ENCODE results near the gene RAB24. TPM values are rescaled to one million over a fixed set of nuclear protein-coding genes. Genes with fewer than 3 reads are reported as not detected.

The RAB24 gene
- 30.1 and 33.1 TPM in 2 replicates for total RNA-seq

DNA sequence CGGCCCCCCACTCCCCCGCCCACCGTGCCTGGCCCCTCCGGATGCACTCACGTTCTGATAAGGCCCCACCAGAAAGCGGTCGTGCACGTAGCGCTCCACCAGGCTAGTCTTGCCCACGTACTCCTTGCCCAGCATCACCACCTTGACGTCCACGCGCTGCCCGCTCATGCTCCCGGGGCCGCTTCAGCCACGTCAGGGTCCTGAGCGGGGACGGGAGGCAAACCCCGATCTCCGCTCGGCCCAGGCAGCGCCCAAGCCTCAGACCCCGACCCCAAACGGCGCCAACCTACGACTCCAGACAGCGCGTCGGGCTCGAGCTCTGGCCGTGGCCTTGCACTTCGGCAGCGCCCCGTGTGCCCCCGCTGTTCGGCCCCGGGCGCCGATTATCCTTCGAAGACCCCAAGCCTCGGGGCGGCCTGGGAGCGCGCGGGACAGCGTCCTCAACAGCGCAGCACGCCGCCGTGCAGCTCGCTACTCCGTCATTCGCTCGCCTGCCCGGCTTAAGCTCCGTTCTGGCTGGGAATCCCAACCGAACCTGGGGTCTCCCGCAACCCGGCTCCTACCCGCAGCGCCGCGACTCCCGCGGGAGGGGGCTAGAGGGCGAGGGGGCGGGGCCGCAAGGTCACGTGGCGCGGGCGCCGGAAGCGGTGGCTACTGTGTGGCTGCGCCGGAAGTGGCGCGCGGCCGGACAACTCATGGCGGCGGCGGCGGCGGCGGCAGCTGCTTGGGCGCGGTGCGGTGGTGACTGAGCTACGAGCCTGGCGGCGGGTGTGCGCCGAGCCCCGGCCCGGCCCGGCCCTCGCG lies at the start of gene RAB24, which contains the start of gene PRELID1:
Gene RAB24, minus strand, starts transcription at position 599 of the 804 bp plus-strand sequence. Its CDS starts 431 bp downstream, at position 168.
Gene PRELID1, plus strand, starts transcription at position 679 of the 804 bp plus-strand sequence. CDS start 187 bp downstream, outside the sequence.

DNA sequence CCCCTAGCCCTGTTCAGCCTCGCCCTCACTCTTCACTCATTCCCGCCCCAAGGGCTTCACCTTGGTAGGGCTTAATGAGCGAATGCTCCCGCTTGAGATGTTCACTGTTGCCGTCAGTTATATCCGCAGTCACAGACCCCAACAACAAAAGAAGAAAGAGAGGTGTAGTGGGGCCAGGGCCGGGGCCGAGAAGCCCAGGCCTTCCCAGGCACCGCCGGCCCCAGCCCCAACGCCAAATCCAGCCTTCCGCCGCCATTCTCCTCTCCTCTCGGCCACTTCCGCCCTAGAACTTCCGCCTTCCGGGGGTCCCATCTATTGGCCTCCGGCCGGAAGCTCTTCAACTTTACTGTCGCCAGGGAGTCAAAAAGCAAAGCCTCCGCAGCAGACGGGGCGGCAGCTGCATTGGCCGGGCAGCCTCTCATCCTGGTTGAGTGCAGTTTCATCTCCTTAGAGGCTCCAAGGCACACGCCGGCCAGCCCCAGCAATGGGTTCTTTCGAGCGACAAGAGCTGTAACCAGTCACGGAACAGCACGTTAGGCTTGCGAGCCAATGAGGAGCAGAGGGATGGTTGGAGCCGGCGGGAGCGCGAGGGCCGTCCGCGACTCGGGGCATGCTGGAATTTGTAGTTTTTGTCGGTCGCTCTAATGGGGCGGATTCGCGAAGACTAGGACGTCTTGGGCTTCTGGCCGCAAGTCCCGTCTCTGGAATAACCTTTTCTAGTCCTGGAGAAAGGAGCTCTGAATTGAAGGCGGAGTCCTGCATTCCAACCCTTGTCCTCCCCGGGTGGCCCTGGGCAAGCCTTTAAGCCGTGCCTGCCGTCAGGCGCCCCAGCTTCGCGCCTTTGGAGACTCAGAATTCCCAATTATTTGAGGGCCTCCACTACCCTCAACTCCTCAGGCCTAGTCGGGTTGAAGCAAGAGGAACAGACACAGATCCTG lies 48.1 kb upstream of the RAB24 start, which contains the start of gene LMAN2:
Gene LMAN2, minus strand, starts transcription at position 277 of the 938 bp plus-strand sequence. Its CDS starts 21 bp downstream, at position 256.

DNA sequence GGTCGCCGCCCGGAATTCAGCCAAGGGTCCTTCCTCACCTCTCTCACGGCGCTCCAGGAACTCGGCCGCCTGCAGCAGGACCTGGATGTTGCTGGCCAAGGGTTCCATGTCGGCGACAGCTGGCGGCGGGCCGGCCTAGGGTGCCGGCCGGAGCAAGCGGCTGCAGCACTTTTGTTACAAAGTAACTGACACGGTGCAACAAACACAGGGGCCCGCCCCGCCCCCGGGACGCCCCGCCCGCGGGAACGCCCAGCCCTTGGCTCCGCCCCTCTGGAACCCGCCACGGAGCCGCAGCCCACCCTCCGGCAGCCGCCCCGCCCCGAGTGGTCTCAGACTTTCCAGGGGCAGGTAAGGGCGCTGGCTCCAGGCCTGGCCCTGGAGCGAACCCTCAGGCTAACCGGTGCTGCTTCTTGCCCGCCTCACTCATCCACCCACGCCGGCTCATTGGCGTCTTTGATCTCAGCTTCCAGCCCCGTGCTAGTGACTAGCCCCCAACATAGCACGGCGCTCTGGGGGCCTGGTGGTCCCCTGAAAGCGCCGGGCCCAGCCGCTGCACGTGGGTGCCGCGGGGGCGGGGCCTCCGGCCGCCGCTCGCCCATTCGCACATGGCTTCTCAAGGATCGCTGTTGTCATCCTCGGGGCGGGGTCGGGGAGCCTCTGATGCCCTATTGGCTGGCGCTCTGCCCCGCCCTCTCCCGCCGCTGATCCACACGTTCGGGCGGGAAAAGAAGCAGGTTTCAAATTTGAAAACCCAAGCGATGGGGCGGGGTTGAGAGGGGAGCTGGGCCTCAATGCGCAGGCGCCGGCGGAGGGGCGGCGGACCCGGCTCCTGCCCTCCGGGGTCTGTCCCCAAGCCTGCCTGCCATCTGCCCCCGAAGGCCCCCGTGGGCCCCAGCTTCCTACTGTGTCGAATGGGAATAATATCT lies 8.5 kb upstream of the RAB24 start, which contains the start of gene MXD3:
Gene MXD3, minus strand, starts transcription at position 176 of the 926 bp plus-strand sequence. Its CDS starts 68 bp downstream, at position 108.

Other genes starting within 250 kb of the RAB24 start
- 6.1 and 36.5 TPM in 2 replicates for gene FGFR4, start 216.8 kb downstream of the RAB24 start, total RNA-seq
- gene NSD1, start 169.9 kb downstream of the RAB24 start, total RNA-seq, result 22.6 and 28.2 TPM in 2 replicates
- 50.7 and 79.8 TPM in 2 replicates for gene PRELID1, start 80 bp upstream of the RAB24 start, total RNA-seq
- gene MXD3, start 8.2 kb upstream of the RAB24 start, total RNA-seq, result 0.94 and 3.2 TPM in 2 replicates
- gene LMAN2, start 47.9 kb upstream of the RAB24 start, total RNA-seq, result 482 and 604 TPM in 2 replicates
- gene RGS14, start 54.2 kb upstream of the RAB24 start, total RNA-seq, result 3.4 and 6.3 TPM in 2 replicates
- under 0.01 TPM in 1 of 2 replicates, not detected in the other for gene SLC34A1, start 80.7 kb upstream of the RAB24 start, total RNA-seq
- not detected in 2 replicates for gene PFN3, start 96.9 kb upstream of the RAB24 start, total RNA-seq
- gene F12, start 105.8 kb upstream of the RAB24 start, total RNA-seq, result 0.34 and 0.63 TPM in 2 replicates
- 13.6 and 15.5 TPM in 2 replicates for gene GRK6, start 123.0 kb upstream of the RAB24 start, total RNA-seq
- gene PRR7, start 143.1 kb upstream of the RAB24 start, total RNA-seq, result 1.4 and 1.6 TPM in 2 replicates
- 156 and 251 TPM in 2 replicates for gene DBN1, start 169.9 kb upstream of the RAB24 start, total RNA-seq
- 45.0 and 63.5 TPM in 2 replicates for gene PDLIM7, start 193.9 kb upstream of the RAB24 start, total RNA-seq
- 1.1 TPM in 2 replicates for gene DOK3, start 206.1 kb upstream of the RAB24 start, total RNA-seq
- 99.5 and 158 TPM in 2 replicates for gene DDX41, start 213.2 kb upstream of the RAB24 start, total RNA-seq

Data from bronchial smooth muscle cell (primary cell).